NCI-H1694 treated with DMSO at 0.1 percent for 48 hours (cell line): ENCODE results near the gene ZBTB25.

ENCODE experiments used
- DNase-seq: peaks from one replicate; lab custom pipeline; 2025; lab: John Stamatoyannopoulos, UW

The ZBTB25 gene

GRCh38 chr14:64475585-64476273, 27.9 kb downstream of the ZBTB25 start:
- no peak for DNase-seq

GRCh38 chr14:64474698-64475097, 28.9 kb downstream of the ZBTB25 start:
- DNase-seq: no peak

GRCh38 chr14:64474041-64474440, 29.6 kb downstream of the ZBTB25 start:
- DNase-seq: no peak

- DNase-seq: no peak
Observed at GRCh38 chr14:64468451-64468850, 35.2 kb downstream of the ZBTB25 start.

- no peak for DNase-seq
Observed at GRCh38 chr14:64467566-64467965, 36.1 kb downstream of the ZBTB25 start.

- no peak for DNase-seq
Observed at GRCh38 chr14:64467101-64467500, 36.5 kb downstream of the ZBTB25 start.

GRCh38 chr14:64465831-64466554, 37.6 kb downstream of the ZBTB25 start:
- peak; percentile 64 for DNase-seq

GRCh38 chr14:64465191-64465822, 38.3 kb downstream of the ZBTB25 start, which contains the start of gene AKAP5:
TSS of gene AKAP5 (plus strand) at chr14:64465499. CDS start at chr14:64468395, 2,896 bp downstream.
- peak; percentile 78 for DNase-seq

GRCh38 chr14:64464651-64465050, 39.0 kb downstream of the ZBTB25 start:
- DNase-seq: no peak

GRCh38 chr14:64463873-64464272, 39.8 kb downstream of the ZBTB25 start:
- DNase-seq: no peak

- DNase-seq: no peak
Observed at GRCh38 chr14:64463195-64463594, 40.4 kb downstream of the ZBTB25 start.

- no peak for DNase-seq
Observed at GRCh38 chr14:64461221-64461620, 42.4 kb downstream of the ZBTB25 start.

GRCh38 chr14:64459405-64460136, 44.1 kb downstream of the ZBTB25 start:
- DNase-seq: no peak

GRCh38 chr14:64454671-64455070, 49.0 kb downstream of the ZBTB25 start:
- DNase-seq: no peak

- no peak for DNase-seq
Observed at GRCh38 chr14:64450255-64450654, 53.4 kb downstream of the ZBTB25 start.

- no peak for DNase-seq
Observed at GRCh38 chr14:64447876-64448670, 55.6 kb downstream of the ZBTB25 start.

GRCh38 chr14:64444984-64445845, 58.4 kb downstream of the ZBTB25 start:
- peak; percentile 42 for DNase-seq

- no peak for DNase-seq
Observed at GRCh38 chr14:64444140-64444539, 59.5 kb downstream of the ZBTB25 start.

- DNase-seq: no peak
Observed at GRCh38 chr14:64442300-64442988, 61.2 kb downstream of the ZBTB25 start.

- DNase-seq: no peak
Observed at GRCh38 chr14:64440494-64440893, 63.1 kb downstream of the ZBTB25 start.
